Measurements from ENCODE around the gene NFX1. TPM values are rescaled to one million over a fixed set of nuclear protein-coding genes. Genes with fewer than 3 reads are reported as not detected.

Gene NFX1
- polyA plus RNA-seq, 3 donors: 4.3 to 26.3 (median 8.1) TPM

DNA sequence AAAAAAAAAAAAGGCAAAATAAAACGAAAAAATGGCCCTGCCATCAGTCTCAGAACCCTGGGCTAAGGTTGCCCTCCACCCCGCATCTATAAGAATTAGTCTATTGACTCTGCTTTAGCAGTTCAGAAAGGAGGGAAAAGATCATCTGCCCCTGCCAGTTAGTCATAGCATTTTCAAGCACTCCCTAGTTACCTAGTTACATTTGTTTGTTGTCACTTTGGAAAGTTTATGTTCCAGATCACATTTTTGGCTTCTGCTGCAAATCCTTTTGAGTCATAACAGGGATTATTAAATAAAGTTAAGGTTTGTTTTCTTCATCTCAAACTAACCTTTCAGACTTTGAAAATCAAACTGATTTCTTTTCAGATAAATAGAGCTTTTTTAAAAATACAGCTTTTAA lies 60.0 kb downstream of the NFX1 start:
- no peak for TF ChIP-seq CTCF (IDR thresholded peaks at IDR 0.05)
- Mint-ChIP-seq H3K27ac (peak overlapping the region in 1 of 7 donors; percentile 37), H3K36me3 (peaks cover 54 to 71% of the 10 kb centered on the region in 2 donors), H3K4me3 (no peak overlapping the region), H3K9me3 (no peaks in the 10 kb centered on the region), H3K4me1 (peaks cover 4% of the 10 kb centered on the region), H3K27me3 (ENCODE audit: low read depth in 3 of 3) (no peaks in the 10 kb centered on the region)
- no peaks in the 10 kb centered on the region for H3K9me3 ChIP-seq (replicated peaks in 1 of 2; ENCODE audit: control insufficient read depth in 1 of 2, insufficient read depth in 1 of 2, low read length in 2 of 2)
- no peak for DNase-seq
- H3K27me3 ChIP-seq (ENCODE audit: control insufficient read depth in 2 of 2, insufficient read depth in 2 of 2, low read length in 2 of 2): no peaks in the 10 kb centered on the region
- intact Hi-C loops (cut with micrococcal nuclease): no loop called here
- no peaks in the 10 kb centered on the region for H4K20me1 ChIP-seq (ENCODE audit: insufficient read depth, low read length)
- no peak overlapping the region for H3K27ac ChIP-seq (ENCODE audit: low read depth in 1 of 2, low read length in 2 of 2)
- no CpG with 5 or more reads among the region's 2 CpGs for WGBS (ENCODE audit: insufficient coverage)
- no peak overlapping the region for H3K9ac ChIP-seq (ENCODE audit: insufficient read depth, low read length, poor library complexity, severe bottlenecking)
- H3K79me2 ChIP-seq (ENCODE audit: insufficient read depth, low read length): no peaks in the 10 kb centered on the region
- peaks cover 45 to 72% of the 10 kb centered on the region in 2 donors for H3K36me3 ChIP-seq (replicated peaks in 1 of 2; ENCODE audit: control insufficient read depth in 1 of 2, insufficient read depth in 2 of 2, low read length in 2 of 2)
- no peak overlapping the region for H2AFZ ChIP-seq (ENCODE audit: insufficient read depth, low read depth, low read length, poor library complexity, severe bottlenecking)
- H3K4me1 ChIP-seq (ENCODE audit: control insufficient read depth in 1 of 2, insufficient read depth in 2 of 2, low read length in 2 of 2): peaks cover 0 to 7% of the 10 kb centered on the region in 2 donors
- H3K4me2 ChIP-seq (replicated peaks; ENCODE audit: extremely low read depth, low read length, poor library complexity, severe bottlenecking): no peak overlapping the region
- no peak overlapping the region for H3K4me3 ChIP-seq (replicated peaks in 1 of 3; ENCODE audit: low read depth in 2 of 3, low read length in 3 of 3)

DNA sequence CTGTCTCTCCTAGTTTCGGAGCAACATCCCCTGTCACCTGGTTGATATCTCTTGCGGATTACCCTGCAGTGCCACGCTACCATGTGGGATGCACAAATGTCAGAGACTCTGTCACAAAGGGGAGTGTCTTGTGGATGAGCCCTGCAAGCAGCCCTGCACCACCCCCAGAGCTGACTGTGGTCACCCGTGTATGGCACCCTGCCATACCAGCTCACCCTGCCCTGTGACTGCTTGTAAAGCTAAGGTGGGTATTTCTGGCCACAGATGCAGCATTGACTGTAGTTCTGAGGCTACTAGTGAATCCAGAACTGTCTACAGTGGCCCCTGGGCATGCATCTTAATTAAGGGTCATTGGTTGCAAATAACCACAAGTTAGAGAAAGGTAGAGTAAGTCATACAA lies 61.2 kb downstream of the NFX1 start:
- H3K9me3 ChIP-seq (replicated peaks in 1 of 2; ENCODE audit: control insufficient read depth in 1 of 2, insufficient read depth in 1 of 2, low read length in 2 of 2): no peaks in the 10 kb centered on the region
- Mint-ChIP-seq H3K27ac (no peak overlapping the region), H3K27me3 (ENCODE audit: low read depth in 3 of 3) (no peaks in the 10 kb centered on the region), H3K9me3 (no peaks in the 10 kb centered on the region), H3K4me3 (no peak overlapping the region), H3K36me3 (peaks cover 53 to 71% of the 10 kb centered on the region in 2 donors), H3K4me1 (peaks cover 4% of the 10 kb centered on the region)
- no peak overlapping the region for H3K4me2 ChIP-seq (replicated peaks; ENCODE audit: extremely low read depth, low read length, poor library complexity, severe bottlenecking)
- TF ChIP-seq CTCF (IDR thresholded peaks at IDR 0.05): no peak
- intact Hi-C loops (cut with micrococcal nuclease): no loop called here
- no peaks in the 10 kb centered on the region for H3K79me2 ChIP-seq (ENCODE audit: insufficient read depth, low read length)
- 90% methylated on average over 3 of the region's 4 CpGs for WGBS (ENCODE audit: insufficient coverage)
- H2AFZ ChIP-seq (ENCODE audit: insufficient read depth, low read depth, low read length, poor library complexity, severe bottlenecking): no peak overlapping the region
- H3K4me3 ChIP-seq (replicated peaks in 1 of 3; ENCODE audit: low read depth in 2 of 3, low read length in 3 of 3): no peak overlapping the region
- H4K20me1 ChIP-seq (ENCODE audit: insufficient read depth, low read length): no peaks in the 10 kb centered on the region
- H3K27ac ChIP-seq (ENCODE audit: low read depth in 1 of 2, low read length in 2 of 2): no peak overlapping the region
- no peak for DNase-seq
- H3K36me3 ChIP-seq (replicated peaks in 1 of 2; ENCODE audit: control insufficient read depth in 1 of 2, insufficient read depth in 2 of 2, low read length in 2 of 2): peaks cover 38 to 72% of the 10 kb centered on the region in 2 donors
- peaks cover 0 to 7% of the 10 kb centered on the region in 2 donors for H3K4me1 ChIP-seq (ENCODE audit: control insufficient read depth in 1 of 2, insufficient read depth in 2 of 2, low read length in 2 of 2)
- no peaks in the 10 kb centered on the region for H3K27me3 ChIP-seq (ENCODE audit: control insufficient read depth in 2 of 2, insufficient read depth in 2 of 2, low read length in 2 of 2)
- H3K9ac ChIP-seq (ENCODE audit: insufficient read depth, low read length, poor library complexity, severe bottlenecking): no peak overlapping the region

Measured in CD14-positive monocyte (primary cell).